Measurements from ENCODE around the gene HS3ST3B1.

The HS3ST3B1 gene

DNA sequence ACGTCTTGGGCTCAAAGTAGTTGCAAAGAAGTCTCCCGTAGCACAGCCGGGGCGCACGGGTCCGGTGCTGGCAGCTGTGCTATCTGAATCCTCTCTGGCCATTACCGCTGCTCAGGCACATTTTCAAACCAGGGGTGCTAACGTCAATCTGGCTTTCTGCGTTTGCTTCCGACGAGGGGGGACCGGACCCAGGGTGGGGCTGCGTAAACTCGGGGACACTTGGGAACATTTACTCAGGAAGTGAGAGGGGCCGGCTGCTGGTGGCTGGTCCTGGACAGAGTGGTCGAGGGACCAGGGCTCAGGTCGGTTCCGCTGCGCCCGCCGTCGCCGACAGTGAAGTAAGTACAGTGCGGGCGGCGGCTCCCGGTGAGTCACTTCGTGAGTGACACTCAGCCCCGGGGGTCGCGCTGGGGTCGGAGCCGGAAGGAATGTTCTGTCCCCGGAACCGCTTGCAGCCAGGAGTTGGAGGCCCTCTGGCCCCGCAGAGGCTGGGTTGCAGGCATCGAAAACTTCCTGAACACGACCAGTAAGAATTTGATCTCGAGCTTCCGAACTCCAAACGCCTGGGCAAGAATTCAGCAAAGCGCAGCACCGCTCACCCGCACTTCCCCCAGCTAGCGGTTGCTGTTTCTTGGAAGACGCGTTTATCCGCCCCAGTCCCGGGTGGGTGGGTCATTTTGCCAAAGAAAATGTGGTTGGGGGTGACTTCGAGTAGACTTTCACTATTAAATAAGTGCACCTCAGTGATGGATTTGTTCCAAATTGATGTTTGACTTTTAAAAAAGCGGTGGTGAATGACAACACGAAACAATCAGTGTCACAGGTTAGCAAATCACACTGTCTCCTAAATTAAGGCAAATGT lies 1.4 kb upstream of the HS3ST3B1 start:
- Mint-ChIP-seq H3K27ac (peak overlapping the region; percentile 62), H3K4me3 (peak overlapping the region; percentile 97), H3K9me3 (no peaks in the 10 kb centered on the region), H3K4me1 (peaks cover 64% of the 10 kb centered on the region), H3K36me3 (peaks cover 1% of the 10 kb centered on the region), H3K27me3 (peaks cover 33% of the 10 kb centered on the region)

- Mint-ChIP-seq H3K27me3 (peaks cover 17% of the 10 kb centered on the region), H3K27ac (peak overlapping the region; percentile 93), H3K36me3 (peaks cover 2% of the 10 kb centered on the region), H3K9me3 (no peaks in the 10 kb centered on the region), H3K4me1 (peaks cover 67% of the 10 kb centered on the region), H3K4me3 (peak overlapping the region; percentile 97)
Measured at GRCh38 chr17:14301279-14302090, 604 bp downstream of the HS3ST3B1 start.

- H3K36me3 Mint-ChIP-seq = peaks cover 2% of the 10 kb centered on the region
- H3K9me3 Mint-ChIP-seq = no peaks in the 10 kb centered on the region
- peaks cover 66% of the 10 kb centered on the region for H3K4me1 Mint-ChIP-seq
- H3K4me3 Mint-ChIP-seq = peak overlapping the region; percentile 97
- peaks cover 12% of the 10 kb centered on the region for H3K27me3 Mint-ChIP-seq
- H3K27ac Mint-ChIP-seq = peak overlapping the region; percentile 93
Measured at GRCh38 chr17:14302091-14302430, 1.2 kb downstream of the HS3ST3B1 start.

GRCh38 chr17:14302431-14303099 lies 1.7 kb downstream of the HS3ST3B1 start:
- Mint-ChIP-seq H3K27me3 (peaks cover 11% of the 10 kb centered on the region), H3K36me3 (peaks cover 2% of the 10 kb centered on the region), H3K4me3 (peak overlapping the region; percentile 97), H3K9me3 (no peaks in the 10 kb centered on the region), H3K27ac (peak overlapping the region; percentile 93), H3K4me1 (peaks cover 67% of the 10 kb centered on the region)

GRCh38 chr17:14303343-14304221 lies 2.7 kb downstream of the HS3ST3B1 start:
- Mint-ChIP-seq H3K27me3 (peaks cover 6% of the 10 kb centered on the region), H3K27ac (peak overlapping the region; percentile 89), H3K4me3 (peak overlapping the region; percentile 97), H3K9me3 (no peaks in the 10 kb centered on the region), H3K36me3 (peaks cover 2% of the 10 kb centered on the region), H3K4me1 (peaks cover 69% of the 10 kb centered on the region)

DNA sequence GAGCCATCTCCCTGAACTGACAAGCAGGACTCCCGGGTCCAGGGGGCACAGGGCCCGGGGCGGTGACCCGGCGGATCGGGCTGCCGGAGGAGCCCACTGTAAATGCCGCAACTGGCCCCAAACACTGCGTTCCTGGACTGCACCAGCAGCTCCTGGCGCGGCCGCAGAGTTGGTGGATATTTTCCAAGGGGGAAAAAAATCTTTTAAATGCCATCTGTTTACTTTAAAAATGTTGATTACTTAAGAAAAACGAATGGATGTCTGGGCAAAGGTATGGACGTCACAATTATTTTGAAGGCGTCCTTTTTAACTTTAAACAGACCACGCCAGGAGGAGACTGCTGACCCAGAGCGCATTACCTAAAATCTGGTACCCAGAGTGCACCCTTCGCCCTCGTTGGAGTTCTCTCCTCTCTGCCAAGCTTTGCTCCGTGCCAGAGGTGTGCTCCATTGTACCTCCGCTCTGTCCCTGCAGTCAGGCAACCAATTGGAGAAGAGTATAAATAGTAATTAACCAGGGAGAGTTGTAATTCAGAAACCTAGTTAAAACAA lies 3.4 kb downstream of the HS3ST3B1 start:
- H3K27me3 Mint-ChIP-seq = peaks cover 2% of the 10 kb centered on the region
- peaks cover 2% of the 10 kb centered on the region for H3K36me3 Mint-ChIP-seq
- H3K4me1 Mint-ChIP-seq = peaks cover 66% of the 10 kb centered on the region
- peak overlapping the region; percentile 31 for H3K27ac Mint-ChIP-seq
- peak overlapping the region; percentile 63 for H3K4me3 Mint-ChIP-seq
- no peaks in the 10 kb centered on the region for H3K9me3 Mint-ChIP-seq

DNA sequence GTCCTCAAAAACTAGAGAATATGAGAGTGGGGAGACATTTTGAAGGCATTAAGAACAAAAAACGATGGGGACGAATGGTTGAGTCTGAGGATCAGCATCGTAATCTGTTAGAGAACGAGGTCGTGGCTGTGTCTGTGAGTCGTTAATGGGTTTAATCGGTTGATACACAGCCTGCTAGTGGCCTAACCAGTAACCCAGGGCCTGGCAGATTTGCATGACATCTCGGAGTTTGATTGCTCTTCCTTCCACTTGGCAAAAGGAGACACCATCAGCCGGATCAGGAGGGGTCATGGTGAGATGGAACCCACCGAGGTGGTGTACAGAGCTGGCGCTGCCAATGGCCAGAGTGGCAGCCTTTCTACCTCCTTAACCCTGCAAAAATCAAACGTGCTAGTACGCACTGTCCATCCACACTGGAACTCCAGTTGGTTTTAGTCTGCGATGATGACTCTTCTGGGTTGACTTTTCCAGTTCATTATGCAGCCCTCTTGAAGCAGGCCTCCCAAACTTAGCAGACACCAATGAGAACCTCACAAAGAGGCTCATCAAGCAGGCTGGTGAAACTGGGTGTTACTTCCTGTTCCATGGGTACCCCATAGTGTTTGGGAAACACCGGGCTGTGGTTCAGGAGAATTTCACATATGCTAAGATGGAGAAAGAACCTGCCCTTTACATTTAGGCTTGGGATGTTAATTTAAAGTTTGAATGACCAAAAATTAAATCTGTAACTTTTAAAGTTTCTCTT lies 4.1 kb downstream of the HS3ST3B1 start:
- Mint-ChIP-seq H3K4me3 (peak overlapping the region; percentile 63), H3K9me3 (no peaks in the 10 kb centered on the region), H3K27me3 (peaks cover 2% of the 10 kb centered on the region), H3K27ac (peak overlapping the region; percentile 51), H3K36me3 (peaks cover 2% of the 10 kb centered on the region), H3K4me1 (peaks cover 59% of the 10 kb centered on the region)

DNA sequence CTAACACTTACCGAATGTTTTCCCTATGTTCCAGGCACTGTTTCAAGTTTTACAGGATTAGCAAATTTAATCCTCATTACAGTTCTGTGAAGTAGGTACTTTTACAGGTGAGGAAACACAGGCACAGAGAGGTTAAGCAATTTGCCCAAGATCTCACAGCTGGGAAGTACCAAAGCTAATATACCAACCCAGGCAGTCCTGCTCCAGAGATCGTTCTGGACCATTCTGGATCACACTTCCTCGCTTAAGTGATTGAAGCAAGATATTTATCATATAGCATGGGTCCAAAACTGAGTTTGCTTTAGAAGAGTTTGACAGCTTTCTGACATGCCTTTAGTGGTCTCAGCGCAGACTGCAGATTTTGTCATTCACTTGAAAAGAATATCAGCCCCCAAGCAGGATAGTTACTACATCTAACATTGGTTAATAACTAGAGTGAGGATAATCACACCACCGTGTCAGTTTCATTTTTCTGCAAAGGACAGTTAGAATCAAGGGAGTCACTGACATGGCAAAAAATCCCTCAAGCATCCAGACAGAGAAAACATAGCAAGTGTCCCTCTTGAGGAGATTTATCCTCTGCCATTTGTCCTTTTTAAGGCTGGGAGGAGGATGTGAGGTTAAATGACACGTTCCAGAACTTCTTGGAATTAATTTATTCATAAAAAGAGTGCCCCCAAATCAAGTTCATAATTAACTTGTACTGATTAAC lies 5.1 kb downstream of the HS3ST3B1 start:
- Mint-ChIP-seq H3K4me3 (peak overlapping the region; percentile 30), H3K4me1 (peaks cover 60% of the 10 kb centered on the region), H3K27me3 (no peaks in the 10 kb centered on the region), H3K36me3 (peaks cover 2% of the 10 kb centered on the region), H3K27ac (peak overlapping the region; percentile 3), H3K9me3 (no peaks in the 10 kb centered on the region)

DNA sequence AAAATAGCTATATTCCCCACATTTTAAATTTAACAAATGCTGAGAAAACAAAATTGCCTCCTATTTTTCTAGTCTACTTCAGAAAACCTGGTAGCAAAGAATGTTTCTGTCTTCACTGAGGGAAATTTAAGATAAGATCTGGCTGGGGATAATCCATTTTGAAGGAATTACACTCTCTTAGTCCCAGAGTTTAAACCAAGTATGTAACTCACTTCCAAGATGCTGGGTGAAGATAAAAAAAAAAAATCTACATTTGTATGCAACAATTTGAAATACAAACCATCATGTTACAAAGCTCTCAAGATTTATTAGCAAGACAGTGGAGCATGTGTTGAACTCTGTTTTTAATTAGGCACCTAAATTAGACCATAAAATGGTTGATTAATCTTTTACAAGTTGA lies 5.7 kb downstream of the HS3ST3B1 start:
- H3K9me3 Mint-ChIP-seq = no peaks in the 10 kb centered on the region
- no peaks in the 10 kb centered on the region for H3K27me3 Mint-ChIP-seq
- H3K27ac Mint-ChIP-seq = no peak overlapping the region
- peaks cover 2% of the 10 kb centered on the region for H3K36me3 Mint-ChIP-seq
- peaks cover 66% of the 10 kb centered on the region for H3K4me1 Mint-ChIP-seq
- H3K4me3 Mint-ChIP-seq = peak overlapping the region; percentile 30

DNA sequence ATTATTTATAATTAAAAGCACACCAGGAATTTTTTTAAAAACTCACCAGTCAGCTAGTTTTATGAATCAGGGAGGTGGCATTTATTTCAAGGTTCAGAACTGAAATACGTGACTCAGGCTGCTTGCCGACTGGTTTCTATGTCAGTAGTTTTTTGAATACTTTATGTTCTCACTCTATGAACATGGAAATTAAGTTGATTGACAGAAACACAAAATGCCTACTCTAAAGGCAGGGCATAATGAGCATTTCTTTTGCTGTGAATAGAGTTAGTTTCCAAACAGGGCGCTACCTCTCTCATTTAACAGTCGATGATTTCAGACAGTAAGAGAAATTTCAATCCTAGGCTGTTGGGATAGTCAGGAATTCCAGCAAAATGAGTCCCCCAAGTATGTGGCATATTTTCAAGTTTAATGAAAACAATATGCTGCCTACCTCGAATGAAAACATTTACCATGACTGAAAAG lies 6.7 kb downstream of the HS3ST3B1 start:
- H3K27ac Mint-ChIP-seq = peak overlapping the region; percentile 84
- H3K4me1 Mint-ChIP-seq = peaks cover 76% of the 10 kb centered on the region

DNA sequence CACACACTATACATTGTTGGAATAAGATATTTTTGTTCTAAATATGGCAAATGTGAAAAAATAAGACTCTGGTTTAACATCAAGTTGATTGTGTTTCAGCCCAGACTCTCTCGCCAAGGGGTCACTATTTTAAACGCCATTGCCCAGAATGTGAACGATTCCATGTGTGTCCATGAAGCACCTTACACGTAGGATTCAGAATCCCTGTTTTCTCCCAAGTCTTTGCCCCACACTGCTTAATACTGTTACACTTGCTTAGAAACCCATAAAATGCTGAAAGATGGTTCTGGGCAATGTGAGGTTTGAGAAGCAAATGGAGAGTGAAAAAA lies 7.7 kb downstream of the HS3ST3B1 start:
- H3K4me1 Mint-ChIP-seq = peaks cover 72% of the 10 kb centered on the region
- H3K4me3 Mint-ChIP-seq = peak overlapping the region; percentile 86
- peaks cover 10% of the 10 kb centered on the region for H3K36me3 Mint-ChIP-seq
- no peaks in the 10 kb centered on the region for H3K27me3 Mint-ChIP-seq
- H3K27ac Mint-ChIP-seq = peak overlapping the region; percentile 85
- no peaks in the 10 kb centered on the region for H3K9me3 Mint-ChIP-seq

More for the DNA sequence above, 6.7 kb downstream of the HS3ST3B1 start:
- Mint-ChIP-seq H3K27me3 (no peaks in the 10 kb centered on the region), H3K9me3 (no peaks in the 10 kb centered on the region), H3K36me3 (peaks cover 7% of the 10 kb centered on the region), H3K4me3 (peak overlapping the region; percentile 77)

GRCh38 chr17:14308965-14309879 lies 8.3 kb downstream of the HS3ST3B1 start:
- Mint-ChIP-seq H3K9me3 (no peaks in the 10 kb centered on the region), H3K4me1 (peaks cover 69% of the 10 kb centered on the region)

GRCh38 chr17:14310101-14310500 lies 9.2 kb downstream of the HS3ST3B1 start:
- no peaks in the 10 kb centered on the region for H3K9me3 Mint-ChIP-seq
- no peaks in the 10 kb centered on the region for H3K27me3 Mint-ChIP-seq
- peaks cover 70% of the 10 kb centered on the region for H3K4me1 Mint-ChIP-seq
- peaks cover 13% of the 10 kb centered on the region for H3K36me3 Mint-ChIP-seq
- H3K27ac Mint-ChIP-seq = no peak overlapping the region
- peak overlapping the region; percentile 76 for H3K4me3 Mint-ChIP-seq

More at GRCh38 chr17:14308965-14309879, 8.3 kb downstream of the HS3ST3B1 start:
- H3K27ac Mint-ChIP-seq = peak overlapping the region; percentile 85
- H3K36me3 Mint-ChIP-seq = peaks cover 10% of the 10 kb centered on the region
- peak overlapping the region; percentile 86 for H3K4me3 Mint-ChIP-seq
- no peaks in the 10 kb centered on the region for H3K27me3 Mint-ChIP-seq

Measured in activated naive CD4-positive, alpha-beta T cell treated with anti-CD3 and anti-CD28 coated beads, Interleukin-2, amount 50 U/mL, for 24 hours (primary cell).